GM18499 (cell line): ENCODE data around the gene CLN6.

Experiments
- ATAC-seq: cut with Tn5 transposase; IDR thresholded peaks from one replicate; pipeline ENCODE4 v1.9.1; 2021; ENCODE audit warnings: moderate number of reproducible peaks; ENCODE audit not compliant: insufficient read depth, unreplicated experiment

Gene CLN6

DNA sequence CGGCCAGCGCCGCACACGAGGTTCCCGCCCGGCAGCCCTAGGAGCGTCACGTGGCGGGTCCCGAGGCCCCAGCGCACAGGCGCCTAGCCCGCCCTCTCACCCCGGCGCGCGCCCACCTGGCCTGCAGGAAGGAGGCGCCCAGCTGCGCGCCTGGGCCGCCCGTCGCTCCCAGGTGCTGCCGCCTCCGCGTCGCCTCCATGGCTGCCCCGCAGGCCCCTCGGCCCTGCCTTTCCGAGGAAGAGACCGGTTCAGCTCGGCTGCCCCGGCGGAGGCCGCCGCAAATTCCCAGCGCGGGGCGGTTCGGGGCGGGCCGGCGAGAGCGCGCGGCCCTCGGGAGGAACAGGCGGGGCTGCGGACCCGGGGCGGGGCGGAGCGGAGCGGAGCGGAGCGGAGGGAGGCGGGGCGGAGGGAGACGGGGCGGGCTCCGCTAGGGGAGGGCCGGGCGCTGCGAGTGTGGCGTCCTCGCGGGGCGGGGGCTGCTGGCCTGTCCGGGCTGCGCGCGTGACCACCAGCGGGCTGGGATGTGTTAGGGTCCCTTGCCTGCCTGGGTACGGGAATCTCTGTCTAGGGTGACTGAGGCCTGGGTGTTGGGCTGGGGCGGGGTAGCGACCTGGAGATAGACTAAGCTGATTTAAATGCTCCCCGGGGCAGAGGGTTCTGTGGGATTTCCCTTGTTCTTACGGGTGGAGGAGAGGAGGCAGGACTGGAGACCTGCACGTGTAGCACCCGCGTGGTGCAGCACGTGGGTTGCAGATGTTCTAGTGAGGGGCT is at the start of gene CLN6:
TSS of gene CLN6 (minus strand) at position 343 of the 771 bp plus-strand sequence. CDS start at position 199, 144 bp downstream.
- no peak for ATAC-seq

DNA sequence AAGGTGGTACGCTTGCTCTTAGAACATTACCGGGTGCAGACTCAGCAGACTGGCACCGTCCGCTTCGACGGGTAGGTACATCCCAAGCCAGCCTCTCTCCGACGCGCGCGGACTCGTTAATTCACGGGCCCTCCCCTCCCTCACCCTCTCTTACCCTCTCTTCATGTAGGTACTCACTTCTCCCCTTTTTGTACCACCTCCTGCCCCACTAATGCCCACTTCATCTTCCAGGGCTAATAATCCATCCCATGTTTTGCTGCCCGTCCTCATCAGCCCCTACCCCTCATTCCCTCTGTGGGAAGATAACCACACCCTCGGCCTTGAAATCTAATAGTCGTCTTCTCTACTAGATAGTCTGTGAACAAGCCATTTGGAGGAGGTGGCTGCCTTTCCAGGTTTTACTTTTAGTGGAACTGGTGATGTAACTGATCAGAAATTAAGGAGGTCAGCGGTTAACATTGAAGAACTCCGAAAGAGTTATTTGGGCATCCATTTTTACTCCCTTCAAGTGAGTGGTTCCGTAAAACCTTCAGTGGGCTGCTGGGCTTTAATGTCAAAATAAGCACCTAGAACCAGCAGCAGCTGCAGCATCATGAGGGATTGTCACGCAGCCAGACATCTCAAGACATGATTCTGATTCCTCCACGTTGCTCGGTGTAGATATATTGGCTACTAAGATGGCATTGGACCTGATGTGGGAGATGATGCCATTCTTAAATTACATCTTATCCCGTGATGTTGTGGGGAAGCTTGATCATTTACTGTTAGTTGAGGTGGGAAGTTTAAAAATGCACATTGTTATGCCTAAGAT is 49.3 kb upstream of the CLN6 start:
- ATAC-seq, result no peak

DNA sequence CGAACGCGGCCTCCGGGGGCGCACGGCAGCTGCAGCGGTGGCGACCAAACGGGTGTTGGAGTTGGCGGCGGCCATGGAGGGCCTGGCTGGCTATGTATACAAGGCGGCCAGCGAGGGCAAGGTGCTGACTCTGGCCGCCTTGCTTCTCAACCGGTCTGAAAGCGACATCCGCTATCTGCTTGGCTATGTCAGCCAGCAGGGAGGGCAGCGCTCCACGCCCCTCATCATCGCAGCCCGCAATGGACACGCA is 48.7 kb upstream of the CLN6 start:
- peak; percentile 34 for ATAC-seq

DNA sequence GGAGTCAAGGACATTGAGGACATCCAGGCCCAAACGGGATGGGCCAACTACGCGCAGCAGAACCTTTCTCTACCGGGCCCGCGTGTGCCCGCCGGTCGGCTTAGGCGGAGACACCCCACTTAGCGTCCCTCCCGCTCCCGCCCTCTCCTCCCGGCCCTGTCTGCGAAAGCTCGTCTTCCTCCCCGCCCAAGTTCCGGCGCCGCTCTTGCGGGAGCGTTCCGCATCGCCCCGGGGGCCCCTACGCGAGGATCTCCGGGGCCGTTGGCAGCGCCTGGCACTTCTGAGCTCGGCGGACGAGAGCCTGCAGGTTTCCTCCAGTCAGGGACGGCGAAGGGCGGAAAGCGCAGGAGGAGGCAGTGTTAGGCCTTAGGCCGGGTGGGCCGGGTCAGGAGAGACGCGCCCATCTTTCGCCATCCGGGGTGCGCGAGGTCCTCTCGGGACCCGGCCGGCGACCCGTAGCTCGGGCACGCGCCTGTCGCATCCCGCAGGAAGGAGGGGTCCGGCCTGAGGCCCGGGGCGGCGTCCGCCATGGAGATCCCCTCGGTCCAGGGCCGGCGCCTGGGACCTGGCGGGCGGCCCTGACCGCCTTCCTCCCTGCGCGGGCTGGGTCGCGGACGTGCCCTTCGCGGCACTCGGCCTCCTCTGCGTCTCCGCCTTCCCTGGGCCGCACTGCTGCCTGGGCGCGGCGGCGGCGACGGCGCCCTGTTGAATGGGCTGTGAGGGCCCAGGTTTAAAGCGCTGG is 48.2 kb upstream of the CLN6 start, which contains the start of gene FEM1B:
TSS of gene FEM1B (plus strand) at position 143 of the 742 bp plus-strand sequence. CDS start 673 bp downstream, outside the sequence.
- ATAC-seq, result peak; percentile 37

DNA sequence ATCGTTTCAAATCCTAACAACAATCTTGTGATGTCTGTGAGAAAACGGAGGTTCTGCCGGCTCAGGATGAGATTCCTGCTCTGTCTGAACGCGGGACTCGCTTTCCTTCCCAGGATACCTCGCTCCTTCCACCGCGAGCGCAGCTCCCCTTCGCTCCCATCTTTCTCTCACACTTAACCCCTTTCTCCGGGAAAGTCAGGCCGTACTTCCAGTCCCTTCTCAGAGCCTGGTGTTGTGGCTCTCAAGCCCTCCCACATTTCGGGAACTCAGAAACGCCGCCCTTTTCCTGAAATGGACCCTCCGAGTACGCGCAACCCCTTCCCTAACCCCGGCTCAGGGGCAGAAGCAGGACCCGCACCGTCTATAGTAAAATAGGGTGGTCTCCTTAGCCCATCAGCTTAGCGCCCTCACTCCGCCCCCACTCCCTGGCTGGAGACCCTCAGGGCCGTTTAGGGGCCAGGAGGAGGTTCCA is 47.6 kb upstream of the CLN6 start:
- ATAC-seq, result peak; percentile 8

DNA sequence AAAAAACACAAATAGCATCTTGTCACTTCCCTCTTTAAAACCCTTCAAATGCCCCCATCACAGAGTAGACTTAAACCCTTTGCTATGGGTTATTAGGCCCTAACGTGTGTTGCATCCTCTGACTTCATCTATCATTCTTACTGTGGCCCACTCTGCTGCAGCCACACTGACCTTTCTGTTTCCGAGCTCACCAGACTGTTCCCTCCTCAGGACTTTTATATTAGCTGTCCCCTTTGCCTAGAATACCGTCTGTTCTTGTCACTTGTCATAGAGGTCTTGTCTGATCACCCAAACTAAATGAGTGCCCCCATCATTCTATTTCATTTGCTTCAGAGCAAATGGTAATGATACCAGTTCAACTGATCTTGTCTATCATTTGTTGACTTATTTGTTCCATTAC is 47.1 kb upstream of the CLN6 start:
- no peak for ATAC-seq

DNA sequence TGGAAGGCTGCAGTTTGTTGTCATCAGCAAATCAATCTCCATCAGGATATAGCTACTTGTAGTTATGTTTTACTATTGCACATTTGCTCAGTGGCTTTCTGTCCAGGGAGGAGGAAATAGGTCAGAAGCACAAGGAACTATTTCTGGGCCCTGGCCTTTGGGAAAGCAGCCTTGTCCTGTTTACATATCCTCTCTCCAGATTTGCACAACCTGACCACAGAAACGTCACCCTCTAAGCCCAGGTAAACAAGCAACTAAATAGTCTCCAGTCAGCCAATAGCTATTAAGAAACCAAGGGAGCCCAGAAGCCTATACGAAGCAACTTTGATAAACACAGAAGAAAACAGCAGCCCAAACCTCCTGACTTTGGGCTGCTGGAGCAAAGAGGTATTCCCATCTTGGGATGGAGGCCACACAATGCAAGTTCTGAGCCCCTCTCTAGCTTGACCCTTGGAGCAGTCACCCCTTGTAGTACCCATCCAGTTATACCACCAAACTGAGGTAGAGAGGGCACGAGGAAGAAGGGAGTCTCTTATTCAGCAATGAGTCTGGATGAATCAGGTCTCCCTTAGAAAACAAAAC is 45.7 kb upstream of the CLN6 start:
- ATAC-seq, result no peak

DNA sequence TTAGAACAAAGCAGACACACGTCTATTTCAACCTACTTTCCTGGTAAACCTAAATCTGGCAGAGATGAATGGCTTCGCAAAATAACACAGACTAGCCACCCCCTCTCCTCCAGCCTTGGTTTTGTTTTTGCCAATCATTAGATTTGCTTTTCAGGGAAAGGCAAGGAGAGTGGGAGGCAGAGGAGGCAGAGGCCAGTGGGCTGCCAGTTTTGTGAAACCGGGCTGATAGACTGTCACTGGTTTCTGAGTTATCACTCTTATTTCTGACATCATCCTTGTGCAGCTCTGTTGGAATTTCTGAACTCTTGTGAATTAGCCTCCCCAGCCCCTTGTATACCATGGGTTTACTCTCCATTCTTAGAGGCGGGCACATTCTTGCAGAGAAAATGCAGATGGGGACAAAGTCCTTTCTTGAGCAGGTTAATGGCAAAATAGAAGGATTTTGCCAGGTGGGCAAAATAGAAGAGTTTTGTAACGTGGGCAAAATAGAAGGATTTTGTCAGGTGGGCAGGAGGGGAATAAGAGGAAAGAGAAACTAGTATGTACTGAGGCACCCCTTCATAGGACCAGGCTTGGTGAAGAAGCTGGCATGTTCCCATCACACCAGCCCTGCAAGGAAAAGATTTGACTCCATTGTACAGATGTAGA is 44.8 kb upstream of the CLN6 start:
- no peak for ATAC-seq

DNA sequence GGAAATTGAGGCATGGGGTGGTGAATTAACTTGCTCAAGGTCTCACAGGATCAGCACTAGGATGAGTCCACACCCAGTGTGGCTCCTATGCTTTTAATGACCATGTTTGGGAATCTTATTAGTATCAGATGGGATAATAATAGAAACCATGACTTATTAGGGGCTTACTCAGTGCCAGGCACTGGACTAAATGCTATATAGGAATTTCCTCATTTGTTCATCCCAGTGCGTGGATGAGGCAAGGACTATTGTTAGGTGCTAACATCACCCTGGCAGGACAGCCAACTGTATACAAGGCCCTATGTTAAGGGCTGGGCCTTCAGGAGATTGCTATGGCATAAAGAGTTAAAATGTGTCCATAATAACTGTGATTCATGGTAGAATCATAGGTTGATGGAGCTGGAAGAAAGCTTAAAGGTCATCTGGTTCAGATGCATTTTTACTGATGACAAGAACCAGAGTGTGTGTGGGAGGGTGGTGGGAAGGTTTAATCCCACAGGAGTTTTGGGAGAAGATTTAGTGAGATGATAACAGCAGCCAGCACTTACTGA is 43.3 kb upstream of the CLN6 start:
- ATAC-seq, result no peak

DNA sequence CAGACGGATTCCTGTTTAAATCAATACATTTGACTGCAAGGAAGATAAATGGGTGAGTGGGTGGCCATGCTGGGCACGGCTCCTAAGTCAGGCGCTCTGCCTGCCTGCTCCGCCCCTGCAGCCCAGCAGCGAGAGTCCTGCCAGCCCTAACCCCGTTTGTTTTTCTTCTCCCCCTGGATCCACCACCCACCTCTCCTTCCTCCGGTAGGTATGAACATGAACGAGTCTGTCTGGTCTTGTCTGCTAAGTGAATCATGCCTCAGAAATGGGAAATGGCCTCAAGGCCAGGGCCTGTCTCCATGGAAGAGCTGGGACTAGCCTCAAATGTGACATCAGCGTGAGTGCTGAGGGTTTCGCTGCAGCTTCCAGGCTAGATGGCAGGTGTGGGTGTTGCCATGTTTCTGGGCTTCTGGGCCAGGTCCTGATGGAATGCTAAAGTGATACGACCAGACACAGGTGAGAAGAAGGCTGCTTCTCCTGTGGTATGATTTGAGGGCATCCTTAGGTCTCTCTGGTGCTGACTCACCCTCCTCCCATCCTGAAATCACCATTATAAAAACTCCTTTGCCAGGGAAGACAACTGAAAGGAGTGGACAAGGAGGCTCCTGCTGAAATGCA is 42.4 kb upstream of the CLN6 start:
- no peak for ATAC-seq

DNA sequence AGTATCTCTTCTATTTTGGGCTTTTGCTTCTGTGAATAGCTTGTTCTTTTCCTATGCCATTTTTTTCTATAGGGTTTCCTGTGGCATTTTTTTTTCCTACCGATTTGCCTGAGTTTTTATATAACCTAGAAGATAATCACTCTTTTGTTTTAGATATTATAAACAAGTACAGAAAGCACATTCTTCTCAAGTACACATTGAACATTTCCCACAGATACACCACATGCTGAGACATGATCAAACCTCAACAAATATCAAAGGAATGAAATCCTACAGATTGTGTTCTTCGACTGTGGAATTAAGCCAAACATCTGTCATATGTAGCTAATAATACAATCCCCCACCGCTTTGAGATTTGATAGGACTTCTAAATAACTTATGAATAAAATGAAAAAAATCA is 38.9 kb upstream of the CLN6 start:
- ATAC-seq, result no peak

DNA sequence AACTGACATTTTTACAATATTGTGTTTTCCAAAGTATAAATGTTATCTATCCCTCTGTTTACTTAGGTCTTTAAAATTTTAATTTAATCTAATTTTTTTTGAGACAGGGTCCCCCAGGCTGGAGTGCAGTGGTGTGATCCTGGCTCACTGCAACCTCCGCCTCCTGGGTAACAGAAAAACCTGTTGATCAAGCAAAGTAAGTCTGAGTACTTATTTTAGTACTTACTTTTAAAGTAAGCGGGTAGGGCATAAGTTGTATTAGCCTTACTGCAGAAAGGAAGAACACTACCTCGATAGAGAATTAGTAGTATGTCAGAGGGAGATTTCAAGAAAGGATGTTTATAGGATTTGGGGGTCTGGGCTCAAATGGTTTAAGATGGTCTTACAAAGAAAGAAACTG is 36.1 kb upstream of the CLN6 start:
- no peak for ATAC-seq

DNA sequence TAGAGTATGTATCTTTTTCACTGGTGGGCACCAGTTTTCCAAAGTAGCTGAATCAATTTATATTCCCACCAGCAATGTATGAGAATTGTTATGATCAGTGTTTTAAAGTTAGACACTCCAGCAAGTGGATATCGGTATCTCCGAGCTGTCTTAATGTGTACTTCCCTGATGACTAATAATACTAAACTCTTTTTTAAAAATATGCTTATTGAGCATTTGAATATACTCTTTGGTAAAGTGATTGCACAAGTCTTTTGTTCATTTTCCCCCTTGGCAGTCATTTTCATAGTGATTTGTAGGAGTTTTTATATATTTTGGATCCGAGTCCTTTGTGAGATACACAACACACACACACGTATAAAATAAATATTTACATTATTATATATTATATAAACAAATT is 35.6 kb upstream of the CLN6 start:
- no peak for ATAC-seq

DNA sequence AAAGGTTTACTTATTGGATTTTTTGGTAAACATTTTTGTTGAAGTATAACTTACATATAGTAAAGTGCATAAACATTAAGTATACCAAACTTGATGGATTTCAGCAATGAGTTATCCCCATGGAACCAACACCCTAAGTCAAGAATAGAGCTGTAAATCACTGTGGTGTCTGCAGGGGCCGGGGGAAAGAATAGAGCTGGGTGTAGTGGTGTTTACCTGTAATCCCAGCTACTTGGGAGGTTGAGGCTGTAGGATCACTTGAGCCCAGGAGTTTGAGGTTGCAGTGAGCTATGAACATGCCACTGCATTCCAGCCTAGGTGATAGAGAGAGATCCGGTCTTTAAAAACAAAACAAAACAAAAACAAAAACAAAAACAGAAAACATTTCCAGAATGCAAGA is 34.8 kb upstream of the CLN6 start:
- no peak for ATAC-seq

DNA sequence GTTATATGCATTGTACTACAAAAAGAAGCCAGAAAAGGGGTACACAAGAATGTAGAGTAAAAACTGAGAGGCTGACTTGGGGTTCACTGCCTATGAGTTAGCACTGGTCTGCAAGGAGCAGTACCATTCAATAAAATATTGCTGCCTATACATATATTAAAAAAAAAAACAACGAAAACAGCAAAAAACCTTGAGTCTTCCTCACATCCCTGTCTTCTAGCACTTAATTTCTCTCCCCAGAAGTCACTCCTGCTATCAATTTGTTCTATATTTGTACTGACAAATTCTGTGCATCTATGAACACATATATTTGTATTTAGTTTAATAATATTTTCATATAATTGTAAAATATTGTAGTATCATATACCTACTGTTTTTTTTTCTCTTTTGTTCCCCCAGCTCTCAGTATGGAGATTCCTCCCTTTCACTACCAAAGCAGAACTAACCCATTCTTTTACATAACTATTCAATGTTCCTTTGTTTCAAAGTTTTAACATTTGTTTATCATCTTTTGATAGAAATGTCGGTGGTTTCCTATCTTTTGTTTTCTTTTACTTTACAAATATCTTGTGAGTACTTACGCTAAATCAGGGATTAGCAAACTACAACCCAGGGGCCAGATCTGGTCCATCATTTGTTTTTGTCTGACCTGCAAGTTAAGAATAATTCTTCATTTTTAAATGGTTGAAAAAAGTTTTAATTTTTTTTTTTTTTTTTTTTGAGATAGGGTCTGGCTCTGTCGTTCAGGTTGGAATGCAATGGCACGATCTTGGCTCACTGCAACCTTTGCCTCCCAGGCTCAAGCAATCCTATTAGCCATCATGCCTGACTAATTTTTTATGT is 33.2 kb upstream of the CLN6 start:
- no peak for ATAC-seq

DNA sequence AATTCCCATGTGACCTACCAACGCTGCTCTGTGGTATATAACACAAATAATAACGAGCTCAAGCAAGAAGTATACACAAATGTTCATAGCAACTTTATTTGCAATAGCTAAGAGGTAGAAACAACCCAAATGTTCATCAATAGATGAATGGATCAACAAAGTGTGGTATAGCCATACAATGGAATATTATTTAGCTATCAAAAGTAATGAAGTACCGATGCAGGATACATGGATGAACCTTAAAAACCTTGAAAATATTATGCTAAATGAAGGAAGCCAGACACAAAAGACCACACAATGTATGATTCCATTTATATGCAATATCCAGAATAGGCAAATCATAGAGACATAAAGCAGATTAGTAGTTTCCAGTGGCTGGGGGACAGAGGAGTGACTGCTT is 32.5 kb upstream of the CLN6 start:
- ATAC-seq, result no peak

DNA sequence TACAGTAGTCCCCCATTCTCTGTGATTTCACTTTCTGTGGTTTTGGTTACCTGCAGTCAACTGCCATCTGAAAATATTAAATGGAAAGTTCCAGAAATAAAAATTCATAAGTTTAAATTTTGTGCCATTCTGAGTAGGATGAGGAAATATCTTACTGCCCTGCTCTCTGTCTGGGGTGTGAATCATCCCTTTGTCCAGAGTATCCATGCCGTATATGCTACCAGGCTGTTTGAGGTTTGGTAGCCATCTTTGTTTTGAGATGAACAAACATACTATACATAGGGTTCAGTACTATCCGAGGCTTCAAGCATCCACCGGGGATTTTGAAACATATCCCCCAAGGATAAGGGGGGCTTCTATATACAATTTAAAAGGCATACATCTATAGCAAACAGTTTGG is 31.7 kb upstream of the CLN6 start:
- no peak for ATAC-seq

DNA sequence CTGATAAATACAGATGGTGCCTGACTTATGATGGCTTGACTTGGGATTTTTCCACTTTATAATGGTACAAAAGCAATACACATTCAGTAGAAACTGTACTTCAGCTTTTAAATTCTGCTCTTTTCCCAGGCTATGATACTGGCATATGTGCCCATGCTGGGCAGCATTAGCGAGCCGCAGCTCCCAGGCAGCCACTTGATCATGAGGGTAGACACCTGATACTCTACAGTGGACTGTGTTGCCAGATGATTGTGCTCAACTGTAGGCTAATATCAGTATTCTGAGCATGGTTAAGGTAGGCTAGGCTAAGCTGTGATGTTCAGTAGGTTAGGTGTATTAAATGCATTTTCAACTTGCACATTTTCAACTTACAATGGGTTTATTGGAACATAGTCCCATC is 30.4 kb upstream of the CLN6 start:
- ATAC-seq, result no peak

DNA sequence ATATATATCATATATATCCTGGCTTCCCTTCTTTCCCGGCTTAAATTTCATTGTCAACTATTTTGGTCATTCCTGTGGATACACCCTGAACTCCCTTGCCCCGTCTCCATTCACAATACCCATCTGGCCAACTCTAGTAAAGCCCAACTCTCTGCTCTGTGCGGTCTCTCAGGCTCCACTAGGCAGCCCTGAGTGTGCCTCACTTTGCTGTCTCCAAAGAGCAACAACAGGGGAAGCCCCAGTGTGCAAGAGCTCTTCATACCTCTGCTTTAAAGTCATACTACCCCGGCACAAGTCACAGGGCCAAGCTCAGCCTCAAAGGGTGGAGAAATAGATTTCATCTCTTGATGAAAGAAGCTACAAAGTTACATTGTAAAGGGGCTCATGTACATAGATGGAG is 29.2 kb upstream of the CLN6 start:
- ATAC-seq, result no peak
